NB4 (cell line): ENCODE results near the gene KRAS.

ENCODE experiments used
- MYC ChIP-seq: IDR thresholded peaks from 2 replicates; pipeline ENCODE4 v1.6.1; 2011; ENCODE audit warnings: low read depth, low read length
- POLR2A ChIP-seq: IDR thresholded peaks from 2 replicates; pipeline ENCODE4 v1.6.1; 2011; ENCODE audit warnings: mild to moderate bottlenecking; ENCODE audit not compliant: insufficient read length; ENCODE audit errors: extremely low read depth
- TF ChIP-seq, protein P1 (sequence below): IDR thresholded peaks from one replicate; pipeline ENCODE4 v1.5.1; 2012; ENCODE audit warnings: low read depth, low read length
- TF ChIP-seq, protein P2 (sequence below): IDR thresholded peaks from 2 replicates; pipeline ENCODE4 v1.6.1; 2011; ENCODE audit warnings: low read depth, low read length

DNA sequence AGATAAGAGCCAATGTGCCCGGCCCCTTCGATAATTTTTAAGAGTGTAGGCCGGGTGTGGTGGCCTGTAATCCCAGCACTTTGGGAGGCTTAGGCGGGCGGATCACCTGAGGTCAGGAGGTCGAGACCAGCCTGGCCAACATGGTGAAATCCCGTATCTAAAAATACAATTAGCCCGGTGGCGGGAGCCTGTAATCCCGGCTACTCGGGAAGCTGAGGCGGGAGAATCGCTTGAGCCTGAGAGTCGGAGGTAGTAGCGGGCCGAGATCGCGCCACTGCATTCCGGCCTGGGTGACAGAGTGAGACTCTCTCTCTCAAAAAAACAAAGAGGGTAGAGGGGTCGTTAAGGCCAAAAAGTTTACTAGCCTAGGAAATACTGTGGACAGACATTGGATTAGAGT is 2.6 kb downstream of the KRAS start:
- TF ChIP-seq MYC (no peak), POLR2A (no peak)
- TF ChIP-seq, protein P1, sequence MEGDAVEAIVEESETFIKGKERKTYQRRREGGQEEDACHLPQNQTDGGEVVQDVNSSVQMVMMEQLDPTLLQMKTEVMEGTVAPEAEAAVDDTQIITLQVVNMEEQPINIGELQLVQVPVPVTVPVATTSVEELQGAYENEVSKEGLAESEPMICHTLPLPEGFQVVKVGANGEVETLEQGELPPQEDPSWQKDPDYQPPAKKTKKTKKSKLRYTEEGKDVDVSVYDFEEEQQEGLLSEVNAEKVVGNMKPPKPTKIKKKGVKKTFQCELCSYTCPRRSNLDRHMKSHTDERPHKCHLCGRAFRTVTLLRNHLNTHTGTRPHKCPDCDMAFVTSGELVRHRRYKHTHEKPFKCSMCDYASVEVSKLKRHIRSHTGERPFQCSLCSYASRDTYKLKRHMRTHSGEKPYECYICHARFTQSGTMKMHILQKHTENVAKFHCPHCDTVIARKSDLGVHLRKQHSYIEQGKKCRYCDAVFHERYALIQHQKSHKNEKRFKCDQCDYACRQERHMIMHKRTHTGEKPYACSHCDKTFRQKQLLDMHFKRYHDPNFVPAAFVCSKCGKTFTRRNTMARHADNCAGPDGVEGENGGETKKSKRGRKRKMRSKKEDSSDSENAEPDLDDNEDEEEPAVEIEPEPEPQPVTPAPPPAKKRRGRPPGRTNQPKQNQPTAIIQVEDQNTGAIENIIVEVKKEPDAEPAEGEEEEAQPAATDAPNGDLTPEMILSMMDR: no peak
- TF ChIP-seq, protein P2, sequence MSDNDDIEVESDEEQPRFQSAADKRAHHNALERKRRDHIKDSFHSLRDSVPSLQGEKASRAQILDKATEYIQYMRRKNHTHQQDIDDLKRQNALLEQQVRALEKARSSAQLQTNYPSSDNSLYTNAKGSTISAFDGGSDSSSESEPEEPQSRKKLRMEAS: no peak
